Measurements from ENCODE around the gene PSMD8.

GRCh38 chr19:38425222-38425809 is 50.9 kb downstream of the PSMD8 start:
- TF ChIP-seq RAD21 (IDR thresholded peaks at IDR 0.05) (no peak), SP1 (IDR thresholded peaks at IDR 0.05) (no peak), ATF3 (IDR thresholded peaks at IDR 0.05) (no peak), RXRA (IDR thresholded peaks at IDR 0.05) (no peak), REST (IDR thresholded peaks at IDR 0.05) (no peak), FOXA1 (IDR thresholded peaks at IDR 0.05) (no peak), YY1 (IDR thresholded peaks at IDR 0.05) (no peak), JUND (IDR thresholded peaks at IDR 0.05) (no peak)
- TF ChIP-seq, protein P1, sequence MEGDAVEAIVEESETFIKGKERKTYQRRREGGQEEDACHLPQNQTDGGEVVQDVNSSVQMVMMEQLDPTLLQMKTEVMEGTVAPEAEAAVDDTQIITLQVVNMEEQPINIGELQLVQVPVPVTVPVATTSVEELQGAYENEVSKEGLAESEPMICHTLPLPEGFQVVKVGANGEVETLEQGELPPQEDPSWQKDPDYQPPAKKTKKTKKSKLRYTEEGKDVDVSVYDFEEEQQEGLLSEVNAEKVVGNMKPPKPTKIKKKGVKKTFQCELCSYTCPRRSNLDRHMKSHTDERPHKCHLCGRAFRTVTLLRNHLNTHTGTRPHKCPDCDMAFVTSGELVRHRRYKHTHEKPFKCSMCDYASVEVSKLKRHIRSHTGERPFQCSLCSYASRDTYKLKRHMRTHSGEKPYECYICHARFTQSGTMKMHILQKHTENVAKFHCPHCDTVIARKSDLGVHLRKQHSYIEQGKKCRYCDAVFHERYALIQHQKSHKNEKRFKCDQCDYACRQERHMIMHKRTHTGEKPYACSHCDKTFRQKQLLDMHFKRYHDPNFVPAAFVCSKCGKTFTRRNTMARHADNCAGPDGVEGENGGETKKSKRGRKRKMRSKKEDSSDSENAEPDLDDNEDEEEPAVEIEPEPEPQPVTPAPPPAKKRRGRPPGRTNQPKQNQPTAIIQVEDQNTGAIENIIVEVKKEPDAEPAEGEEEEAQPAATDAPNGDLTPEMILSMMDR (IDR thresholded peaks at IDR 0.05; ENCODE audit: low read depth, low read length, missing input control): no peak
- TF ChIP-seq, protein P2, sequence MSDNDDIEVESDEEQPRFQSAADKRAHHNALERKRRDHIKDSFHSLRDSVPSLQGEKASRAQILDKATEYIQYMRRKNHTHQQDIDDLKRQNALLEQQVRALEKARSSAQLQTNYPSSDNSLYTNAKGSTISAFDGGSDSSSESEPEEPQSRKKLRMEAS (IDR thresholded peaks at IDR 0.05): no peak

Measured in liver (tissue), 3 donors.